ENCODE results near the gene PCNX2. TPM values are rescaled to one million over a fixed set of nuclear protein-coding genes. Genes with fewer than 3 reads are reported as not detected.

The PCNX2 gene, protein sequence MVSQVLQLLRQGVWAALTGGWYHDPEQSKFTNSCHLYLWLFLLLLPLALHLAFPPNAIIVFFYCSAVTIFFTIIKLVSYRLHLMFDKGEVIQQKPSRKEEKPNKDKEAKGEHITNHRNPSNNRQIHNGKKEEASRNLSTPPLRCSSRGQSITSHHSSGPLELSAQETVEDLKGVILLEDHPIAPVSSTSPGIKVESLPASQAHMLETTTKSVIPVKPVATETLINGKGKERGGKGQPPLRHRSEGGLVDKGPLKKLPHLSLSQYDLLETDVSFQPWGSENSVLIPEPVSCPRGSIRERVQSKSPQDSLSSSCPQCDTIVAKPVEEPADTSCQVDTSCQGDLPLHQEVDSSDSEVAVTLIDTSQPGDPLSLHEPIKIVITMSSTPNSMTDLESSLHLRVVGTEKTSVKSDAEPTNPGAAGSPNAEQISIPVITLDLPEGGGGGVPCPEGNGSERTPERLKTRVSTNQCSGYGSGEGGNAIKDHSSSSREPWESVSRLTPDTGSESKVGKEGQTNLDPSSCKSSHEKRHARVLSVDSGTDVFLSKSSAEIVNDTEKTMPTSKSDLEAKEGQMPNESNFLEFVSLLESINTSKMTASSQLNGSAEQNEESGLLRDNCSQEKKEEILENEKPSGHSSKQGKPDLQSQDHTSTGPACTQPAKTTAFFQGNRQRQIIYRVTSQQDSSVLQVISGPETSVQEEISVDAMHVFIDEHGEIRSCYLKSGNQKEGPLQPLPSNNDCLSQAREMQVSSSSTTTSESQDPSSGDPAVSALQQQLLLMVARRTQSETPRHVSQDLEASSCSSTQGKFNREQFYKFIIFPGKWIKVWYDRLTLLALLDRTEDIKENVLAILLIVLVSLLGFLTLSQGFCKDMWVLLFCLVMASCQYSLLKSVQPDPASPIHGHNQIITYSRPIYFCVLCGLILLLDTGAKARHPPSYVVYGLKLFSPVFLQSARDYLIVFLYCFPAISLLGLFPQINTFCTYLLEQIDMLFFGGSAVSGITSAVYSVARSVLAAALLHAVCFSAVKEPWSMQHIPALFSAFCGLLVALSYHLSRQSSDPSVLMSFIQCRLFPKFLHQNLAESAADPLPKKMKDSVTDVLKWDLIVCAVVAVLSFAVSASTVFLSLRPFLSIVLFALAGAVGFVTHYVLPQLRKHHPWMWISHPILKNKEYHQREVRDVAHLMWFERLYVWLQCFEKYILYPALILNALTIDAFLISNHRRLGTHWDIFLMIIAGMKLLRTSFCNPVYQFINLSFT (N-terminal part only)
- 9.4 to 10.6 TPM (median 10.2 TPM) in 5 replicates for total RNA-seq (2022; extraction: Qiagen RNA extraction)

DNA sequence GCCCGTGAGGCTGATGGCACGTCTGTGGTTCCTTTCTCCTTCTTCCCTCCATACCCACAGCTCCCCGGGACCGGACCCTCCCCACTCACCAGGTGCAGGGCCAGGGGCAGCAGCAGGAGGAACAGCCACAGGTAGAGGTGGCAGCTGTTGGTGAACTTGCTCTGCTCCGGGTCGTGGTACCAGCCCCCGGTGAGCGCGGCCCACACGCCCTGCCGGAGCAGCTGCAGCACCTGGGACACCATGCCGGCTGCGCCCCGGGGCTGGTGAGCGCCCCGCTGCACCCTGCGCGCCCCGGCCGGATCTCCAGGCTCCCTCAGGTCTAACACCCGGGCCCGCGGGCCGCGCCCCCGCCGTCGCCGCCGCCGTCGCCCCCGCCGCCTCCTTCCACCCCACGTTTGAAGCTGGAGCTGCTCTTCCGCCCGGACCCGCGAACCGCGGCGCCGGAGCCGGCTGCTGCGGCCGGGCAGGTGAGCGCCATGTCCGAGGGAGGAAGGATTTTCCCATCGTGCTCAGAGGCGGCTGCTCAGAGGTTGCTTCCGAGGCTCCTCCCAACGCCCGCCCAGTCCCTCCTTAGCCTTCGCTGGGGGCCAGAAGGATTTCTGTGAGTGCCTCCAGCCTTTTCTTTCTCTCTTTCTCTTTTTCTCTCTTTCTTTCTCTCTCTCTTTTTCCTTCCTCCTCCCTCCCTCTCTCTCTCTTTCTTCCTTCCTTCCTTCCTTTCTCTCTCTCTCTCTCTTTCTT is at the start of gene PCNX2:
PCNX2 (minus strand) TSS at position 489 of the 738 bp plus-strand sequence; CDS start at position 242, 247 bp downstream.

DNA sequence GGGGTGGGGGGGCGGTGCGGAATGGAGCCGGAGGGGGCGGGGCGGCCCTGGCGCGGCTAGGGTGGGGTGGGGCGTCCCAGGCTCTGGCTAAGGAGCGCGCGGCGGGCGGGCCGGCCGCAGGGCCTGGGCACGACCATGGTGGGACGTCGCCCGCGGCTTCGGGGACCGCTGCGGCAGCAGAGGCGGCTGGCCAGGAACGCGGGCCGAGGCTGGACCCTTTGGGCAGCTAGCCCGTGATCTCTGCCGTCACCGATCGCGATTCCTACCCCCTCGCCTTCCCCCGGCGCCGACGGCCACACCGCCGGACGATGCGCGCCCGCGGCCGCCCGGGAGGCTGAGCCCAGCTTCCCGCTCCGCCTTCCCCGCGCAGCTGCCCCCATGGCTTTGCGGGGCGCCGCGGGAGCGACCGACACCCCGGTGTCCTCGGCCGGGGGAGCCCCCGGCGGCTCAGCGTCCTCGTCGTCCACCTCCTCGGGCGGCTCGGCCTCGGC is 32.2 kb upstream of the PCNX2 start, which contains the start of gene MAP3K21:
MAP3K21 (plus strand) TSS at position 74 of the 491 bp plus-strand sequence; CDS start at position 379, 305 bp downstream.

GRCh38 chr1:232950197-232951176 is 345.0 kb downstream of the PCNX2 start, which contains the start of gene NTPCR:
Gene NTPCR, plus strand, starts transcription at chr1:232950611. Its CDS starts 100 bp downstream, at chr1:232950711.

Other genes starting within 250 kb of the PCNX2 start
- 7.4 to 9.8 TPM (median 8.9 TPM) in 5 replicates for gene MAP3K21, start 32.0 kb upstream of the PCNX2 start, total RNA-seq (2022; extraction: Qiagen RNA extraction)

Measured in A549 treated with Mapracorat at 1 μM for 4 hours (cell line).